Upper lobe of left lung (tissue), 4 donors: ENCODE results near the gene RRP36.
A peak's percentile ranks its signal among the peaks of the same experiment; 100 is the strongest.

Experiments used
- CTCF ChIP-seq, 6 experiments: fragments of 450-650 bp in 4 of 6; fragments of 200-600 bp in 2 of 6; sonication (generic) in 2 of 6; IDR thresholded peaks; one replicate each; pipeline ENCODE4 v1.5.1; 2016 to 2019; ENCODE audit warnings: antibody characterized with exemption in 6 of 6
- POLR2A ChIP-seq, 4 donors: fragments of 450-650 bp; IDR thresholded peaks; one replicate each; pipeline ENCODE4 v1.5.1; 2016 to 2017; ENCODE audit warnings: antibody characterized with exemption in 4 of 4, mild to moderate bottlenecking in 2 of 4
- POLR2AphosphoS5 ChIP-seq, 2 donors: sonication (generic); formaldehyde crosslinking; IDR thresholded peaks; one replicate each; pipeline ENCODE4 v1.5.1; 2017; ENCODE audit warnings: antibody characterized with exemption in 2 of 2

GRCh38 chr6:43077333-43077809 is 55.9 kb downstream of the RRP36 start:
- TF ChIP-seq POLR2A (IDR thresholded peaks at IDR 0.05) (peak in 1 of 4 donors; percentile 1), POLR2AphosphoS5 (IDR thresholded peaks at IDR 0.05) (no peak), CTCF (IDR thresholded peaks at IDR 0.05) (no peak)
